SU-DHL-6 (cell line): ENCODE measurements around the gene OR2A42.
"Not testable (repeated sequence)": the region's sequence is repeated elsewhere in the genome, so short reads cannot be mapped to it uniquely, and the experiment has no call there.

Source experiments
- CTCF ChIP-seq: fragments of 200-600 bp; sonication (generic); IDR thresholded peaks from one replicate; pipeline ENCODE4 v1.5.1; 2017; ENCODE audit warnings: antibody characterized with exemption, mild to moderate bottlenecking, low read length, moderate library complexity; ENCODE audit not compliant: insufficient read depth, poor library complexity, severe bottlenecking
- EZH2phosphoT487 ChIP-seq: fragments of 200-600 bp; sonication (generic), shearing (Covaris generic); conservative IDR thresholded peaks from 2 replicates; pipeline ENCODE4 v1.6.1; 2018; ENCODE audit warnings: mild to moderate bottlenecking, antibody characterized with exemption, low read length, moderate library complexity, mixed read lengths

- TF ChIP-seq CTCF, EZH2phosphoT487: not testable (repeated sequence)
Measured at GRCh38 chr7:144219149-144219548, 20.3 kb downstream of the OR2A42 start.
